H1 (cell line): ENCODE data around the gene SPATS2L. TPM values are rescaled to one million over a fixed set of nuclear protein-coding genes. Genes with fewer than 3 reads are reported as not detected.

Experiments
- CTCF ChIA-PET: fragments of 300-600 bp; sonication (Branson Sonifier 250); formaldehyde crosslinking; loops from one replicate; lab custom pipeline; 2021; ENCODE audit not compliant: partially characterized antibody; lab: Charles Lee
- POLR2A ChIA-PET: fragments of 300-600 bp; sonication (Branson Sonifier 250); formaldehyde crosslinking; loops from one replicate; lab custom pipeline; 2021; ENCODE audit warnings: inconsistent platforms; ENCODE audit not compliant: partially characterized antibody; lab: Charles Lee
- DNase-seq, 2 experiments: peaks; one replicate each; pipeline versions ENCODE4 v3.0.0 to v3.0.0-alpha.2; 2010 to 2022; ENCODE audit warnings: low spot score in 2 of 2, low read depth in 1 of 2, mixed read lengths in 1 of 2
- FAIRE-seq: peaks from 2 replicates; lab custom pipeline; 2011; peaks lifted over from hg19 to GRCh38; lab: Jason Lieb, UNC
- H2AFZ ChIP-seq: 2 replicates; pipeline ENCODE4 v1.8.1; 2012; ENCODE audit warnings: low read length, inconsistent platforms
- H2AK5ac ChIP-seq: 2 replicates; pipeline ENCODE4 v1.6.1; 2013; ENCODE audit warnings: low read depth, low read length
- H2BK120ac ChIP-seq: replicated peaks from 2 replicates; pipeline ENCODE3; 2013; ENCODE audit warnings: low read depth, low read length, inconsistent platforms
- H2BK12ac ChIP-seq: 2 replicates; pipeline ENCODE4 v1.6.1; 2013; ENCODE audit warnings: low read depth, low read length
- H2BK15ac ChIP-seq: 2 replicates; pipeline ENCODE4 v1.6.1; 2013; ENCODE audit warnings: low read length
- H2BK20ac ChIP-seq: 2 replicates; pipeline ENCODE4 v1.6.1; 2013; ENCODE audit warnings: low read length
- H2BK5ac ChIP-seq: 2 replicates; pipeline ENCODE4 v1.6.1; 2013; ENCODE audit warnings: low read depth, low read length
- H3K14ac ChIP-seq: 2 replicates; pipeline ENCODE4 v1.6.1; 2013; ENCODE audit warnings: inconsistent platforms; ENCODE audit not compliant: insufficient read length
- H3K18ac ChIP-seq: 2 replicates; pipeline ENCODE4 v1.6.1; 2013; ENCODE audit warnings: low read length; ENCODE audit errors: extremely low read depth
- H3K23ac ChIP-seq: 2 replicates; pipeline ENCODE4 v1.6.1; 2013; ENCODE audit warnings: inconsistent platforms; ENCODE audit not compliant: insufficient read length
- H3K23me2 ChIP-seq: 2 replicates; pipeline ENCODE4 v1.6.1; 2013; ENCODE audit warnings: low read depth, low read length
- H3K27ac ChIP-seq: 2 replicates; pipeline ENCODE4 v1.6.1; 2011; ENCODE audit warnings: low read depth, low read length, inconsistent platforms
- H3K27me3 ChIP-seq, 4 experiments: replicated peaks in 1 of 4; 1 replicate in 1 of 4; 2 replicates in 3 of 4; pipeline versions ENCODE4 v1.6.1 to v1.8.1; 2011 to 2013; ENCODE audit warnings: low read length in 3 of 4, mild to moderate bottlenecking in 3 of 4, inconsistent platforms in 2 of 4, mixed read lengths in 2 of 4, moderate library complexity in 1 of 4; ENCODE audit not compliant: control insufficient read depth in 3 of 4, insufficient read depth in 3 of 4; ENCODE audit errors: extremely low read depth in 1 of 4
- H3K36me3 ChIP-seq, 4 experiments: 2 replicates each; pipeline versions ENCODE4 v1.6.1 to v1.8.1; 2011 to 2013; ENCODE audit warnings: mild to moderate bottlenecking in 4 of 4, low read length in 3 of 4, moderate library complexity in 2 of 4, control low read depth in 1 of 4, inconsistent platforms in 1 of 4; ENCODE audit not compliant: insufficient read depth in 4 of 4, control insufficient read depth in 2 of 4
- H3K4ac ChIP-seq: replicated peaks from 2 replicates; pipeline ENCODE3; 2013; ENCODE audit warnings: low read length, low read depth, mixed read lengths, inconsistent platforms; ENCODE audit not compliant: insufficient read length
- H3K4me1 ChIP-seq, 4 experiments: replicated peaks in 1 of 4; 1 replicate in 1 of 4; 2 replicates in 3 of 4; pipeline versions ENCODE4 v1.6.1 to v1.8.1; 2011 to 2013; ENCODE audit warnings: low read length in 3 of 4, inconsistent platforms in 2 of 4, mixed read lengths in 1 of 4; ENCODE audit not compliant: insufficient read depth in 4 of 4, control insufficient read depth in 3 of 4
- H3K4me2 ChIP-seq, 2 experiments: 2 replicates each; pipeline versions ENCODE4 v1.6.1 to v1.8.1; 2011 to 2013; ENCODE audit warnings: low read depth in 2 of 2, low read length in 2 of 2, control low read depth in 1 of 2, inconsistent platforms in 1 of 2, mild to moderate bottlenecking in 1 of 2; ENCODE audit not compliant: insufficient read depth in 1 of 2
- H3K4me3 ChIP-seq, 4 experiments: fragments of 200-600, 300-600 bp in 1 of 4; sonication (generic), shearing (Covaris generic), sonication (Bioruptor Twin) in 1 of 4; 2 replicates each; pipeline versions ENCODE4 v1.5.1 to v1.8.1; 2011 to 2016; ENCODE audit warnings: low read length in 4 of 4, low read depth in 3 of 4, control low read depth in 2 of 4, inconsistent platforms in 2 of 4, mild to moderate bottlenecking in 2 of 4, mixed read lengths in 1 of 4, moderate library complexity in 1 of 4; ENCODE audit not compliant: insufficient read depth in 2 of 4; ENCODE audit errors: extremely low read depth in 1 of 4
- H3K56ac ChIP-seq: replicated peaks from 2 replicates; pipeline ENCODE3; 2013; ENCODE audit warnings: low read depth, mild to moderate bottlenecking, mixed read lengths, low read length, inconsistent platforms; ENCODE audit not compliant: insufficient read length
- H3K79me1 ChIP-seq: 2 replicates; pipeline ENCODE4 v1.6.1; 2013; ENCODE audit warnings: low read depth, low read length, control low read depth
- H3K79me2 ChIP-seq, 2 experiments: 2 replicates each; pipeline versions ENCODE4 v1.6.1 to v1.8.1; 2012 to 2013; ENCODE audit warnings: low read length in 2 of 2, mild to moderate bottlenecking in 2 of 2, inconsistent platforms in 1 of 2; ENCODE audit not compliant: insufficient read depth in 2 of 2, control insufficient read depth in 1 of 2
- H3K9ac ChIP-seq, 4 experiments: replicated peaks in 1 of 4; 1 replicate in 1 of 4; 2 replicates in 3 of 4; pipeline versions ENCODE4 v1.6.1 to v1.8.1; 2011 to 2013; ENCODE audit warnings: low read depth in 3 of 4, low read length in 3 of 4, control low read depth in 2 of 4, mild to moderate bottlenecking in 2 of 4, moderate library complexity in 2 of 4, inconsistent platforms in 1 of 4; ENCODE audit errors: extremely low read depth in 1 of 4
- H3K9me3 ChIP-seq, 2 experiments: 2 replicates each; pipeline versions ENCODE4 v1.6.1 to v1.8.1; 2012 to 2013; ENCODE audit warnings: mild to moderate bottlenecking in 2 of 2, moderate library complexity in 2 of 2, control low read depth in 1 of 2, inconsistent platforms in 1 of 2, low read depth in 1 of 2, low read length in 1 of 2, mixed read lengths in 1 of 2; ENCODE audit not compliant: insufficient read depth in 2 of 2
- H4K20me1 ChIP-seq, 2 experiments: replicated peaks in 1 of 2; 2 replicates each; pipeline versions ENCODE3 to v1.8.1; 2011 to 2013; ENCODE audit warnings: inconsistent platforms in 2 of 2, low read length in 2 of 2, mild to moderate bottlenecking in 1 of 2; ENCODE audit not compliant: insufficient read depth in 2 of 2, control insufficient read depth in 1 of 2
- H4K5ac ChIP-seq: 2 replicates; pipeline ENCODE4 v1.6.1; 2013; ENCODE audit warnings: low read length, low read depth, mixed read lengths, inconsistent platforms; ENCODE audit not compliant: insufficient read length
- H4K8ac ChIP-seq: 2 replicates; pipeline ENCODE4 v1.8.0; 2013; ENCODE audit warnings: mild to moderate bottlenecking, moderate library complexity, low read length, inconsistent platforms; ENCODE audit not compliant: insufficient read depth; ENCODE audit errors: extremely low read depth
- H4K91ac ChIP-seq: replicated peaks from 2 replicates; pipeline ENCODE3; 2013; ENCODE audit warnings: low read length, mixed read lengths, inconsistent platforms; ENCODE audit not compliant: insufficient read length
- CBX5 ChIP-seq: fragments of 300-800, 300-1000 bp; sonication (generic); IDR thresholded peaks from 2 replicates; pipeline ENCODE4 v1.7.1; 2016; ENCODE audit warnings: antibody characterized with exemption, low read length, low read depth
- KDM4A ChIP-seq: IDR thresholded peaks from one replicate; pipeline ENCODE4 v1.7.1; 2012; ENCODE audit warnings: low read depth, mild to moderate bottlenecking, moderate library complexity, low read length, inconsistent platforms; ENCODE audit not compliant: severe bottlenecking
- RBBP5 ChIP-seq: IDR thresholded peaks from 2 replicates; pipeline ENCODE4 v1.7.1; 2012; ENCODE audit warnings: low read depth, mild to moderate bottlenecking, inconsistent platforms, low read length, moderate library complexity, borderline replicate concordance
- SAP30 ChIP-seq: fragments of 300-600 bp; sonication (generic); IDR thresholded peaks from 2 replicates; pipeline ENCODE4 v1.7.1; 2012; ENCODE audit warnings: low read length, moderate library complexity, mild to moderate bottlenecking, inconsistent platforms; ENCODE audit not compliant: insufficient read depth, insufficient replicate concordance
- SP4 ChIP-seq: IDR thresholded peaks from 2 replicates; pipeline ENCODE4 v1.6.1; 2012; ENCODE audit warnings: low read length, inconsistent platforms
- TAF7 ChIP-seq: optimal IDR thresholded peaks from 2 replicates; pipeline ENCODE3; 2011; ENCODE audit warnings: low read depth, mild to moderate bottlenecking, inconsistent platforms, low read length, moderate library complexity, borderline replicate concordance
- WGBS, 2 experiments: shearing (Covaris generic) in 1 of 2; methylation state at CpG; one replicate each; pipeline versions ENCODE4 v1.1.6 to v1.1.7; 2013 to 2015; ENCODE audit warnings: low lambda C conversion rate in 2 of 2, mixed read lengths in 2 of 2, inconsistent platforms in 1 of 2, low coverage in 1 of 2, missing lambda C conversion rate in 1 of 2; ENCODE audit not compliant: insufficient replicate concordance in 2 of 2, insufficient coverage in 1 of 2, insufficient read length in 1 of 2; ENCODE audit errors: extremely low coverage in 1 of 2, missing lambda C conversion rate in 1 of 2; 5-methylcytosine and 5-hydroxymethylcytosine counted together
- polyA plus RNA-seq, 7 experiments: library from polyadenylated mRNA; depleted of rRNA in 3 of 7; stranded (reverse) in 5 of 7; unstranded in 2 of 7; fragments of >200 nt in 5 of 7; fragments of 200-250 nt in 2 of 7; gene quantifications; 1 replicate in 5 of 7; 2 replicates in 1 of 7; 4 replicates in 1 of 7; pipeline versions ENCODE4 v1.2.1 to v1.2.3, GENCODE V29; 2011 to 2013; ENCODE audit warnings: missing spikeins in 2 of 7, mixed read lengths in 2 of 7
- total RNA-seq: library from RNA; stranded (reverse); fragmentation: NEBNext Ultra II Directional; extraction: Animal tissue kit (Norgen Biotek cat#: 25700); gene quantifications from 2 replicates; pipeline ENCODE4 v1.2.1, GENCODE V29; 2021
- TF ChIP-seq, protein P1 (sequence below): IDR thresholded peaks from 2 replicates; pipeline ENCODE4 v1.6.1; 2011; ENCODE audit warnings: low read length, improper control_type of control experiment
- TF ChIP-seq, protein P2 (sequence below), 3 experiments: IDR thresholded peaks; 1 replicate in 2 of 3; 2 replicates in 1 of 3; pipeline versions ENCODE4 v1.5.1 to v1.6.1; 2011; ENCODE audit warnings: low read length in 3 of 3, mild to moderate bottlenecking in 3 of 3, inconsistent platforms in 2 of 3, low read depth in 1 of 3, moderate library complexity in 1 of 3; ENCODE audit not compliant: insufficient read depth in 1 of 3; ENCODE audit errors: control extremely low read depth in 1 of 3
- TF ChIP-seq, protein P3 (sequence below): IDR thresholded peaks from 2 replicates; pipeline ENCODE4 v1.6.1; 2011; ENCODE audit warnings: low read depth, mild to moderate bottlenecking, low read length; ENCODE audit not compliant: insufficient read depth

The SPATS2L gene
- total and polyA plus RNA-seq, 2 of the 8 experiments (the other 6 are each of a cell fraction or from before 2014, with no cell fraction given) = 67.3 to 189 TPM

DNA sequence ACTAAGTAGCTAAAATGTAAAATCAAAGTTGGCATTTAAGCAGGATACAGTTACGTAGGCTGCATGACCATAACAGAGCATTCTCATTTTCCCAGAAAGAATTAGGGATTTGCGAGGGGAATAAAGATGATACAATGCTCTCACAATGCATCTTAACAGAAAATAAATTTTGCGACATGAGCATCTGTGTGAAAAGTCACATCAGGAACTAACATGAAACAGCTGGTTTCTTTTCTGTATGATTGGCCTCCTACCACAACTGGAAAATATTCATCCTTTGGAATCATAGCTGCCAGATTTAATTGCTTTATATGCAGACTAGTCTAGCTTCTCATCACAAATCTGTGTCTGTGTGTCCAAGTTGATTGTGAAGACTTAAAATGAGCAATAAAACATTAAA lies 137.4 kb downstream of the SPATS2L start:
- H3K4me2 ChIP-seq = no peak overlapping the region
- ChIA-PET POLR2A (interaction anchor here (2.2 kb wide), 1 partner anchor 10 kb away, joined by 5 read pairs; no protein-coding TSS in a partner anchor), CTCF (interaction anchor here (1.0 to 1.9 kb wide), 4 partner anchors 8 to 459 kb away, joined by 3 to 9 read pairs (median 4); no protein-coding TSS in a partner anchor)
- TF ChIP-seq CBX5 = no peak
- TF ChIP-seq, protein P1, sequence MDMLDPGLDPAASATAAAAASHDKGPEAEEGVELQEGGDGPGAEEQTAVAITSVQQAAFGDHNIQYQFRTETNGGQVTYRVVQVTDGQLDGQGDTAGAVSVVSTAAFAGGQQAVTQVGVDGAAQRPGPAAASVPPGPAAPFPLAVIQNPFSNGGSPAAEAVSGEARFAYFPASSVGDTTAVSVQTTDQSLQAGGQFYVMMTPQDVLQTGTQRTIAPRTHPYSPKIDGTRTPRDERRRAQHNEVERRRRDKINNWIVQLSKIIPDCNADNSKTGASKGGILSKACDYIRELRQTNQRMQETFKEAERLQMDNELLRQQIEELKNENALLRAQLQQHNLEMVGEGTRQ = no peak
- TF ChIP-seq RBBP5 = no peak
- TF ChIP-seq, protein P2, sequence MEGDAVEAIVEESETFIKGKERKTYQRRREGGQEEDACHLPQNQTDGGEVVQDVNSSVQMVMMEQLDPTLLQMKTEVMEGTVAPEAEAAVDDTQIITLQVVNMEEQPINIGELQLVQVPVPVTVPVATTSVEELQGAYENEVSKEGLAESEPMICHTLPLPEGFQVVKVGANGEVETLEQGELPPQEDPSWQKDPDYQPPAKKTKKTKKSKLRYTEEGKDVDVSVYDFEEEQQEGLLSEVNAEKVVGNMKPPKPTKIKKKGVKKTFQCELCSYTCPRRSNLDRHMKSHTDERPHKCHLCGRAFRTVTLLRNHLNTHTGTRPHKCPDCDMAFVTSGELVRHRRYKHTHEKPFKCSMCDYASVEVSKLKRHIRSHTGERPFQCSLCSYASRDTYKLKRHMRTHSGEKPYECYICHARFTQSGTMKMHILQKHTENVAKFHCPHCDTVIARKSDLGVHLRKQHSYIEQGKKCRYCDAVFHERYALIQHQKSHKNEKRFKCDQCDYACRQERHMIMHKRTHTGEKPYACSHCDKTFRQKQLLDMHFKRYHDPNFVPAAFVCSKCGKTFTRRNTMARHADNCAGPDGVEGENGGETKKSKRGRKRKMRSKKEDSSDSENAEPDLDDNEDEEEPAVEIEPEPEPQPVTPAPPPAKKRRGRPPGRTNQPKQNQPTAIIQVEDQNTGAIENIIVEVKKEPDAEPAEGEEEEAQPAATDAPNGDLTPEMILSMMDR (IDR thresholded peaks at IDR 0.05; ENCODE audit: control extremely low read depth in 1 of 3, insufficient read depth in 1 of 3, low read depth in 1 of 3, low read length in 3 of 3) = no peak
- TF ChIP-seq SAP30 = no peak
- TF ChIP-seq, protein P3, sequence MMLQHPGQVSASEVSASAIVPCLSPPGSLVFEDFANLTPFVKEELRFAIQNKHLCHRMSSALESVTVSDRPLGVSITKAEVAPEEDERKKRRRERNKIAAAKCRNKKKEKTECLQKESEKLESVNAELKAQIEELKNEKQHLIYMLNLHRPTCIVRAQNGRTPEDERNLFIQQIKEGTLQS = no peak
- TF ChIP-seq SP4 = no peak
- no peak for TF ChIP-seq KDM4A
- no peak for TF ChIP-seq TAF7

More for the DNA sequence above, 137.4 kb downstream of the SPATS2L start:
- Histone ChIP-seq H2AK5ac (no peak overlapping the region), H3K27ac (no peak overlapping the region), H4K20me1 (no peaks in the 10 kb centered on the region), H2BK5ac (no peak overlapping the region), H3K4me1 (no peaks in the 10 kb centered on the region), H3K4ac (no peak overlapping the region), H3K36me3 (peaks cover 3 to 62% (median 45%) of the 10 kb centered on the region in 4 experiments; a peak in 7 of 8 replicates), H2BK12ac (no peak overlapping the region), H3K79me1 (no peaks in the 10 kb centered on the region), H2BK120ac (no peak overlapping the region), H3K14ac (no peak overlapping the region), H3K9ac (no peak overlapping the region), H4K91ac (no peak overlapping the region), H4K5ac (no peak overlapping the region), H2BK20ac (no peak overlapping the region), H3K79me2 (no peaks in the 10 kb centered on the region), H3K56ac (no peak overlapping the region), H3K23ac (no peak overlapping the region), H2BK15ac (no peak overlapping the region), H2AFZ (no peak overlapping the region), H3K23me2 (no peaks in the 10 kb centered on the region), H3K4me3 (no peak overlapping the region), H3K27me3 (no peaks in the 10 kb centered on the region), H3K9me3 (no peaks in the 10 kb centered on the region), H3K18ac (no peak overlapping the region), H4K8ac (no peak overlapping the region)
- FAIRE-seq (no peak), DNase-seq (no peak)
- WGBS, 2 experiments = 96% methylated on average over 3 of the region's 3 CpGs; no CpG with 5 or more reads in 1 of the 2 experiments
